ENCODE results near the gene ZNF423. TPM values are rescaled to one million over a fixed set of nuclear protein-coding genes. Genes with fewer than 3 reads are reported as not detected.

Gene ZNF423
- polyA plus RNA-seq, 1 donor from 2014 or later = 4.5 TPM

DNA sequence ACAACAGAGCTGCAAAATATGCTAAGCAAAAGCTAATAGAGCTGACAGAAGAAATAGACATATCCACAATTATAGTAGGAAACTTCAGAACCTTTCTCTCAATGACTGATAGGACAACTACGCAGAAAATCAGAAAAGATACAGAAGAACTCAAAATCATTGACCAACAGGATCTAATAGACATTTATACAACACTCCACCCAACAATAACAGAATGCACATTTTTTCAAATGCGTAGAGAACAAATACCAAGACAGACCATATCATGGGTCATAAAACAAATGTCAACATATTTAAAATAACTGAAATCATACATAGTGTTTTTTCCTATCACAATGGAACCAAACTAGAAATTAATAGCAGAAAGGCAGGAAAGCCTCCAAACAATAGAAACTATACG is 244.9 kb downstream of the ZNF423 start:
- Histone ChIP-seq H4K20me1 (ENCODE audit: insufficient read depth) (no peaks in the 10 kb centered on the region), H2AFZ (ENCODE audit: low read depth, low read length) (no peak overlapping the region), H3K27ac (ENCODE audit: low read length) (no peak overlapping the region), H3K27me3 (ENCODE audit: insufficient read depth, low read depth, low read length) (no peaks in the 10 kb centered on the region), H3K9ac (ENCODE audit: low read length) (no peak overlapping the region), H3K9me3 (ENCODE audit: low read length) (no peaks in the 10 kb centered on the region), H3F3A (ENCODE audit: insufficient read depth, low read length, poor library complexity, severe bottlenecking) (no peaks in the 10 kb centered on the region), H3K4me3 (ENCODE audit: low read length) (no peak overlapping the region), H3K79me2 (replicated peaks; ENCODE audit: insufficient read depth, low read length) (peaks cover 17% of the 10 kb centered on the region), H3K9me2 (ENCODE audit: insufficient read depth, low read length) (no peaks in the 10 kb centered on the region), H3K36me3 (ENCODE audit: insufficient read depth, low read length) (no peaks in the 10 kb centered on the region), H3K4me2 (ENCODE audit: low read length) (no peak overlapping the region)
- TF ChIP-seq MXI1 (conservative IDR thresholded peaks at IDR 0.05; ENCODE audit: poor library complexity, severe bottlenecking) (no peak), EP300 (conservative IDR thresholded peaks at IDR 0.05; ENCODE audit: poor library complexity, severe bottlenecking) (no peak), TAF1 (IDR thresholded peaks at IDR 0.05; ENCODE audit: low read depth) (no peak), RAD21 (conservative IDR thresholded peaks at IDR 0.05) (no peak), EZH2 (IDR thresholded peaks at IDR 0.05; ENCODE audit: borderline replicate concordance, insufficient read depth, low read length, poor library complexity, severe bottlenecking) (no peak), POLR2AphosphoS5 (IDR thresholded peaks at IDR 0.05) (no peak), SMC3 (conservative IDR thresholded peaks at IDR 0.05; ENCODE audit: poor library complexity) (no peak)
- TF ChIP-seq, protein P1, sequence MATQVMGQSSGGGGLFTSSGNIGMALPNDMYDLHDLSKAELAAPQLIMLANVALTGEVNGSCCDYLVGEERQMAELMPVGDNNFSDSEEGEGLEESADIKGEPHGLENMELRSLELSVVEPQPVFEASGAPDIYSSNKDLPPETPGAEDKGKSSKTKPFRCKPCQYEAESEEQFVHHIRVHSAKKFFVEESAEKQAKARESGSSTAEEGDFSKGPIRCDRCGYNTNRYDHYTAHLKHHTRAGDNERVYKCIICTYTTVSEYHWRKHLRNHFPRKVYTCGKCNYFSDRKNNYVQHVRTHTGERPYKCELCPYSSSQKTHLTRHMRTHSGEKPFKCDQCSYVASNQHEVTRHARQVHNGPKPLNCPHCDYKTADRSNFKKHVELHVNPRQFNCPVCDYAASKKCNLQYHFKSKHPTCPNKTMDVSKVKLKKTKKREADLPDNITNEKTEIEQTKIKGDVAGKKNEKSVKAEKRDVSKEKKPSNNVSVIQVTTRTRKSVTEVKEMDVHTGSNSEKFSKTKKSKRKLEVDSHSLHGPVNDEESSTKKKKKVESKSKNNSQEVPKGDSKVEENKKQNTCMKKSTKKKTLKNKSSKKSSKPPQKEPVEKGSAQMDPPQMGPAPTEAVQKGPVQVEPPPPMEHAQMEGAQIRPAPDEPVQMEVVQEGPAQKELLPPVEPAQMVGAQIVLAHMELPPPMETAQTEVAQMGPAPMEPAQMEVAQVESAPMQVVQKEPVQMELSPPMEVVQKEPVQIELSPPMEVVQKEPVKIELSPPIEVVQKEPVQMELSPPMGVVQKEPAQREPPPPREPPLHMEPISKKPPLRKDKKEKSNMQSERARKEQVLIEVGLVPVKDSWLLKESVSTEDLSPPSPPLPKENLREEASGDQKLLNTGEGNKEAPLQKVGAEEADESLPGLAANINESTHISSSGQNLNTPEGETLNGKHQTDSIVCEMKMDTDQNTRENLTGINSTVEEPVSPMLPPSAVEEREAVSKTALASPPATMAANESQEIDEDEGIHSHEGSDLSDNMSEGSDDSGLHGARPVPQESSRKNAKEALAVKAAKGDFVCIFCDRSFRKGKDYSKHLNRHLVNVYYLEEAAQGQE (IDR thresholded peaks at IDR 0.05; ENCODE audit: borderline replicate concordance) = no peak
- TF ChIP-seq, protein P2, sequence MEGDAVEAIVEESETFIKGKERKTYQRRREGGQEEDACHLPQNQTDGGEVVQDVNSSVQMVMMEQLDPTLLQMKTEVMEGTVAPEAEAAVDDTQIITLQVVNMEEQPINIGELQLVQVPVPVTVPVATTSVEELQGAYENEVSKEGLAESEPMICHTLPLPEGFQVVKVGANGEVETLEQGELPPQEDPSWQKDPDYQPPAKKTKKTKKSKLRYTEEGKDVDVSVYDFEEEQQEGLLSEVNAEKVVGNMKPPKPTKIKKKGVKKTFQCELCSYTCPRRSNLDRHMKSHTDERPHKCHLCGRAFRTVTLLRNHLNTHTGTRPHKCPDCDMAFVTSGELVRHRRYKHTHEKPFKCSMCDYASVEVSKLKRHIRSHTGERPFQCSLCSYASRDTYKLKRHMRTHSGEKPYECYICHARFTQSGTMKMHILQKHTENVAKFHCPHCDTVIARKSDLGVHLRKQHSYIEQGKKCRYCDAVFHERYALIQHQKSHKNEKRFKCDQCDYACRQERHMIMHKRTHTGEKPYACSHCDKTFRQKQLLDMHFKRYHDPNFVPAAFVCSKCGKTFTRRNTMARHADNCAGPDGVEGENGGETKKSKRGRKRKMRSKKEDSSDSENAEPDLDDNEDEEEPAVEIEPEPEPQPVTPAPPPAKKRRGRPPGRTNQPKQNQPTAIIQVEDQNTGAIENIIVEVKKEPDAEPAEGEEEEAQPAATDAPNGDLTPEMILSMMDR (IDR thresholded peaks at IDR 0.05; ENCODE audit: poor library complexity, severe bottlenecking) = no peak

DNA sequence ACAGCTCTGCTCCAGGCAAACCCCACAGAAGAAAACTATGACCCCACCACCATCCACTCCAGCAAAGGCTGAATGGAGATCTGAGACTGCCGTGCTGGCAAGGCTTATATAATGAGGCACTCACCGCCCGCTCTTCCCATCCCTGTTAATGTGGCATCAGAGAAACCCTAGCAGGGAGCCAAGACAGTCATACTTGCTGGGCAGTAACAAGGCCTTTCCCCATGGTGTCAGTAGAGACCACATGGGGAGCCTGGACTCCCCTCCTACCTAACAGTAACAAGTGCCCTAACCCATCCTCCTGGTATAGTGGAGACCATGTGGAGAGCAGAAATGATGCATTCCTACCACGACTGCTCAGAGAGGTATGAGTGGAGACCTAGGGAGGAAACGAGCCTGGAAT is 247.1 kb downstream of the ZNF423 start:
- H2AFZ ChIP-seq (ENCODE audit: low read depth, low read length) = no peak overlapping the region
- H3K27ac ChIP-seq (ENCODE audit: low read length) = no peak overlapping the region
- no peaks in the 10 kb centered on the region for H3K27me3 ChIP-seq (ENCODE audit: insufficient read depth, low read depth, low read length)
- no peak overlapping the region for H3K9ac ChIP-seq (ENCODE audit: low read length)
- H3K4me2 ChIP-seq (ENCODE audit: low read length) = no peak overlapping the region
- TF ChIP-seq EP300 (conservative IDR thresholded peaks at IDR 0.05; ENCODE audit: poor library complexity, severe bottlenecking) (no peak), POLR2AphosphoS5 (IDR thresholded peaks at IDR 0.05) (no peak), SMC3 (conservative IDR thresholded peaks at IDR 0.05; ENCODE audit: poor library complexity) (no peak), EZH2 (IDR thresholded peaks at IDR 0.05; ENCODE audit: borderline replicate concordance, insufficient read depth, low read length, poor library complexity, severe bottlenecking) (no peak), TAF1 (IDR thresholded peaks at IDR 0.05; ENCODE audit: low read depth) (no peak), MXI1 (conservative IDR thresholded peaks at IDR 0.05; ENCODE audit: poor library complexity, severe bottlenecking) (no peak), RAD21 (conservative IDR thresholded peaks at IDR 0.05) (no peak)
- TF ChIP-seq, protein P1 (IDR thresholded peaks at IDR 0.05; ENCODE audit: borderline replicate concordance) = no peak
- TF ChIP-seq, protein P2 (IDR thresholded peaks at IDR 0.05; ENCODE audit: poor library complexity, severe bottlenecking) = no peak
- H3K4me3 ChIP-seq (ENCODE audit: low read length) = no peak overlapping the region
- no peaks in the 10 kb centered on the region for H4K20me1 ChIP-seq (ENCODE audit: insufficient read depth)
- no peaks in the 10 kb centered on the region for H3K9me3 ChIP-seq (ENCODE audit: low read length)
- peaks cover 17% of the 10 kb centered on the region for H3K79me2 ChIP-seq (replicated peaks; ENCODE audit: insufficient read depth, low read length)
- H3F3A ChIP-seq (ENCODE audit: insufficient read depth, low read length, poor library complexity, severe bottlenecking) = no peaks in the 10 kb centered on the region
- H3K9me2 ChIP-seq (ENCODE audit: insufficient read depth, low read length) = no peaks in the 10 kb centered on the region
- H3K36me3 ChIP-seq (ENCODE audit: insufficient read depth, low read length) = no peaks in the 10 kb centered on the region
